SK-N-SH (cell line): ENCODE data around the gene REXO2. TPM values are rescaled to one million over a fixed set of nuclear protein-coding genes. Genes with fewer than 3 reads are reported as not detected.
A peak's percentile ranks its signal among the peaks of the same experiment; 100 is the strongest.

ENCODE experiments used
- CTCF ChIA-PET: fragments of 300-600, 350-600 bp; formaldehyde crosslinking; extraction: SDS; loops from one replicate; lab custom pipeline; 2021; lab: Yijun Ruan, JAX
- POLR2A ChIA-PET: fragments of 350-600 bp; sonication (Branson Sonifier 250); formaldehyde crosslinking; extraction: SDS; loops from one replicate; lab custom pipeline; 2020; ENCODE audit warnings: antibody characterized with exemption, inconsistent platforms; lab: Yijun Ruan, JAX
- DNase-seq: peaks from one replicate; pipeline ENCODE4 v3.0.0; 2012
- H2AFZ ChIP-seq: fragments of 200-600 bp; sonication (generic); 2 replicates; pipeline ENCODE4 v1.8.1; 2016; ENCODE audit warnings: antibody characterized with exemption, mild to moderate bottlenecking, low read depth
- H3F3A ChIP-seq: fragments of 200-600 bp; sonication (generic); replicated peaks from 2 replicates; pipeline ENCODE3; 2016; ENCODE audit warnings: antibody characterized with exemption, mild to moderate bottlenecking; ENCODE audit not compliant: insufficient read depth
- H3K27ac ChIP-seq, 2 experiments: fragments of 200-500 bp in 1 of 2; fragments of 200-600 bp in 1 of 2; sonication (Bioruptor generic) in 1 of 2; sonication (generic), shearing (Covaris generic) in 1 of 2; 2 replicates each; pipeline versions ENCODE4 v1.5.1 to v1.6.1; 2014 to 2016; ENCODE audit warnings: low read depth in 2 of 2, inconsistent platforms in 1 of 2, low read length in 1 of 2, mild to moderate bottlenecking in 1 of 2, mixed read lengths in 1 of 2
- H3K27me3 ChIP-seq: fragments of 200-600 bp; sonication (generic), shearing (Covaris generic); 2 replicates; pipeline ENCODE4 v1.6.1; 2016; ENCODE audit warnings: mixed run types; ENCODE audit not compliant: insufficient read depth
- H3K36me3 ChIP-seq, 2 experiments: fragments of 200-500 bp in 1 of 2; fragments of 200-600 bp in 1 of 2; sonication (Bioruptor generic) in 1 of 2; sonication (generic) in 1 of 2; replicated peaks in 1 of 2; 2 replicates each; pipeline versions ENCODE3 to v1.5.1; 2014 to 2016; ENCODE audit warnings: low read length in 1 of 2, mild to moderate bottlenecking in 1 of 2; ENCODE audit not compliant: insufficient read depth in 2 of 2, control insufficient read depth in 1 of 2
- H3K4me1 ChIP-seq, 2 experiments: fragments of 200-500 bp in 1 of 2; fragments of 200-600 bp in 1 of 2; sonication (Bioruptor generic) in 1 of 2; sonication (generic), shearing (Covaris generic) in 1 of 2; 2 replicates each; pipeline versions ENCODE4 v1.5.1 to v1.6.1; 2014 to 2016; ENCODE audit warnings: low read depth in 1 of 2, low read length in 1 of 2, mixed run types in 1 of 2; ENCODE audit not compliant: insufficient read depth in 2 of 2, control insufficient read depth in 1 of 2
- H3K4me2 ChIP-seq: fragments of 200-600 bp; sonication (generic), shearing (Covaris generic); 2 replicates; pipeline ENCODE4 v1.6.1; 2017; ENCODE audit warnings: mixed run types
- H3K4me3 ChIP-seq, 2 experiments: fragments of 200-500 bp in 1 of 2; fragments of 200-600 bp in 1 of 2; sonication (Bioruptor generic) in 1 of 2; sonication (generic), shearing (Covaris generic) in 1 of 2; 2 replicates each; pipeline versions ENCODE4 v1.5.1 to v1.8.1; 2014 to 2016; ENCODE audit warnings: low read depth in 2 of 2, inconsistent platforms in 1 of 2, low read length in 1 of 2, mild to moderate bottlenecking in 1 of 2, mixed read lengths in 1 of 2, moderate library complexity in 1 of 2
- H3K79me2 ChIP-seq: fragments of 200-600 bp; sonication (generic); 2 replicates; pipeline ENCODE4 v1.8.1; 2017; ENCODE audit warnings: mild to moderate bottlenecking; ENCODE audit not compliant: insufficient read depth
- H3K9ac ChIP-seq: fragments of 200-600 bp; sonication (generic); 2 replicates; pipeline ENCODE4 v1.6.1; 2017; ENCODE audit warnings: mixed run types
- H3K9me2 ChIP-seq: fragments of 200-600 bp; sonication (generic); 2 replicates; pipeline ENCODE4 v1.6.1; 2017; ENCODE audit warnings: mixed run types
- H3K9me3 ChIP-seq: fragments of 200-600 bp; sonication (generic); 2 replicates; pipeline ENCODE4 v1.6.1; 2017; ENCODE audit warnings: mixed run types, mild to moderate bottlenecking, moderate library complexity
- H4K20me1 ChIP-seq: fragments of 200-600 bp; sonication (generic); 2 replicates; pipeline ENCODE4 v1.6.1; 2017; ENCODE audit warnings: mild to moderate bottlenecking, mixed run types; ENCODE audit not compliant: insufficient read depth
- CHD2 ChIP-seq: fragments of 150-350 bp; IDR thresholded peaks from 2 replicates; pipeline ENCODE4 v1.6.1; 2018; ENCODE audit warnings: low read length; ENCODE audit not compliant: partially characterized antibody
- EP300 ChIP-seq, 2 experiments: IDR thresholded peaks; 2 replicates each; pipeline versions ENCODE4 v1.4.0 to v1.6.1; 2012; ENCODE audit warnings: borderline replicate concordance in 1 of 2, low read depth in 1 of 2, low read length in 1 of 2
- FOXJ3 ChIP-seq: sonication (generic); formaldehyde crosslinking; IDR thresholded peaks from 2 replicates; pipeline ENCODE4 v1.5.1; 2020; ENCODE audit warnings: mild to moderate bottlenecking, missing genetic modification reagents
- GABPA ChIP-seq: IDR thresholded peaks from 2 replicates; pipeline ENCODE4 v1.4.0; 2012; ENCODE audit warnings: low read depth, mild to moderate bottlenecking
- GATA2 ChIP-seq: sonication (generic); formaldehyde crosslinking; IDR thresholded peaks from 2 replicates; pipeline ENCODE4 v1.5.0; 2020; ENCODE audit warnings: mild to moderate bottlenecking, missing genetic modification reagents
- JUND ChIP-seq: IDR thresholded peaks from 2 replicates; pipeline ENCODE4 v1.4.0; 2012
- MEF2A ChIP-seq: IDR thresholded peaks from 2 replicates; pipeline ENCODE4 v1.4.0; 2012; ENCODE audit warnings: low read depth, borderline replicate concordance
- NFIC ChIP-seq: IDR thresholded peaks from 2 replicates; pipeline ENCODE4 v1.4.0; 2012; ENCODE audit warnings: borderline replicate concordance
- RCOR1 ChIP-seq: fragments of 150-350 bp; IDR thresholded peaks from 2 replicates; pipeline ENCODE4 v1.6.1; 2017; ENCODE audit warnings: antibody characterized with exemption, low read length
- SIN3A ChIP-seq: IDR thresholded peaks from 2 replicates; pipeline ENCODE4 v1.6.1; 2012; ENCODE audit warnings: low read depth, mild to moderate bottlenecking, low read length, moderate library complexity, borderline replicate concordance
- SMC3 ChIP-seq: IDR thresholded peaks from 2 replicates; pipeline ENCODE4 v1.6.1; 2012; ENCODE audit warnings: low read depth, low read length, improper control_type of control experiment
- TAF1 ChIP-seq: IDR thresholded peaks from 2 replicates; pipeline ENCODE4 v1.6.1; 2012; ENCODE audit warnings: low read depth, mild to moderate bottlenecking, low read length, moderate library complexity, borderline replicate concordance
- TCF12 ChIP-seq: IDR thresholded peaks from 2 replicates; pipeline ENCODE4 v1.4.0; 2012
- TEAD4 ChIP-seq: IDR thresholded peaks from 2 replicates; pipeline ENCODE4 v1.4.0; 2012; ENCODE audit warnings: mild to moderate bottlenecking, borderline replicate concordance; ENCODE audit not compliant: insufficient read depth
- WGBS: methylation state at CpG from one replicate; pipeline ENCODE4 v1.1.6; 2017; ENCODE audit warnings: low lambda C conversion rate; 5-methylcytosine and 5-hydroxymethylcytosine counted together
- polyA plus RNA-seq, 3 experiments: library from polyadenylated mRNA; depleted of rRNA; stranded (reverse); fragments of >200 nt; gene quantifications; 2 replicates each; pipeline ENCODE4 v1.2.3, GENCODE V29; 2012
- TF ChIP-seq, protein P1 (sequence below): fragments of 150-350 bp; IDR thresholded peaks from 2 replicates; pipeline ENCODE4 v1.6.1; 2016; ENCODE audit warnings: mild to moderate bottlenecking, low read depth, low read length
- TF ChIP-seq, protein P2 (sequence below): IDR thresholded peaks from 2 replicates; pipeline ENCODE4 v1.4.0; 2012; ENCODE audit warnings: low read depth
- TF ChIP-seq, protein P3 (sequence below): fragments of 150-350 bp; IDR thresholded peaks from 2 replicates; pipeline ENCODE4 v1.6.1; 2017; ENCODE audit warnings: antibody characterized with exemption, low read length, low read depth, borderline replicate concordance

Gene REXO2
- polyA plus RNA-seq, 1 of the 3 experiments (the other 2 are of a cell fraction): 419 TPM

DNA sequence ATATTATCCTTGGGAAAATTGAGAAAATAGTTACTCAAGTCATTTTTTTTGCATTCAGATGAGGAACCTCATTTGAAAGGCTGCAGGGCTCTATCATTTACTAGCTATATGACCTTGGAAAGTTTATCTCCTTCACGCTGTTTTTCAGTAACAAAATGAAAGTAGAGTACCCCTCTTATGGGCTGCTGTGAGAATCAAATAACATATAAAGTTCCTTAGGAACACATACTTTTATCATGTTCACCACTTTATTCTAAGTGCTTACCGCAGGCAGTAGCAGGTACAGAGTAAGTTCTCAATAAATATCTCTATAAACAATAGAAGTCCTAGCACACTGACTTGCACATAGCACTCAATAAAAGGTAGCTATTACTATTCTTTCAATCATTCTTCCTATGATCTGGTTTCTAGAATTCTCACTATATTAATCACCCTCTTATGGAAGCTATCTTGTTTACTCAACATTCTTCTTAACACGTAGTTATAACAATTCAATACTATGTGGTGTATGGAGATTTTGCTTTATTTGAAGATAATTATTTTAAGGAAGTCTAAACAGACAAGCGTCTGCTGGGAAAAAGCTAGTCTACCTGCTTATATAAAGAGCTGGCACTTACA, 40.9 kb upstream of the REXO2 start (continued):
- TF ChIP-seq, protein P1, sequence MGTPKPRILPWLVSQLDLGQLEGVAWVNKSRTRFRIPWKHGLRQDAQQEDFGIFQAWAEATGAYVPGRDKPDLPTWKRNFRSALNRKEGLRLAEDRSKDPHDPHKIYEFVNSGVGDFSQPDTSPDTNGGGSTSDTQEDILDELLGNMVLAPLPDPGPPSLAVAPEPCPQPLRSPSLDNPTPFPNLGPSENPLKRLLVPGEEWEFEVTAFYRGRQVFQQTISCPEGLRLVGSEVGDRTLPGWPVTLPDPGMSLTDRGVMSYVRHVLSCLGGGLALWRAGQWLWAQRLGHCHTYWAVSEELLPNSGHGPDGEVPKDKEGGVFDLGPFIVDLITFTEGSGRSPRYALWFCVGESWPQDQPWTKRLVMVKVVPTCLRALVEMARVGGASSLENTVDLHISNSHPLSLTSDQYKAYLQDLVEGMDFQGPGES: no peak
- no peak for TF ChIP-seq EP300 (IDR thresholded peaks at IDR 0.05; ENCODE audit: borderline replicate concordance in 1 of 2, low read depth in 1 of 2, low read length in 1 of 2)

DNA sequence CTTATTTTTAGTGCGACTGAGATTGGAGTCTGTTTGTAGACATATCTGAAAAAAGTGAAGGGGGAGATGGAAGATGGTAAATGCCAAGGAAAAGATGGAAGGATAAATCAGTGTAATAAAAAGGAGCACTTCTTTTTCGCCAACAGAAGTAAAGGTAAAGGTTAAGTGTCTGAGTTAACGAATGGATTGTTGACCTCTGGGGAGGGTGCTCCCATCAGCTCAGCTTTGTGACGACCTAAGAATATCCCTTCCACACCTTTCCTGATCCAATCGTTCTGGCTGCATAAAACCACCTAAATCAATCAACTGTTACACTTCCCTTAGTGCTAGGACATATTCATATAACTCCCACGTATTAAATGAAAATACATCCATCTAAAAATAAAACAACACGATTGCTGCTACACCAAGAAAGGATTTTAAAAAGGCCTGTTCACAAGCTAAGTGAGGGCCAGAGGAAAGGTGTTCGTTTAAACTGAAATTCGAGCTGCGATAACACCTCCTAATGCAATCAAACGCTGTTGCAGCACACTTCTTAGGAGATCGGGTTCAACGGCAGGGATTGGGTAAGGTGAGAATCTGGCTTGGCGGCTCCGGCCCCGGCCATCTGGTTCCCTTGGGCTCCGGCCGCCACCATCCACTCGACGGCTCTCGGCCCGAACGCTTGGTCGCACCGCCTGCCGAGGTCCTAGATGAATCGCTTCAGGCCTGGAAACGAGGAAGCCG, 39.6 kb upstream of the REXO2 start:
- POLR2A ChIA-PET: no interaction called here

More for the DNA sequence above, 39.6 kb upstream of the REXO2 start:
- Histone ChIP-seq H3K27ac (peak overlapping the region; percentile 97 to 98), H3K4me2 (peak overlapping the region; percentile 79), H3K9ac (peak overlapping the region; percentile 98), H3K4me3 (peak overlapping the region; percentile 93 to 95), H3K9me3 (no peaks in the 10 kb centered on the region), H3F3A (peaks cover 9% of the 10 kb centered on the region), H3K9me2 (no peaks in the 10 kb centered on the region), H2AFZ (no peak overlapping the region; the same call in 1 of the 2 replicates), H4K20me1 (peaks cover 4% of the 10 kb centered on the region; the same call in 1 of the 2 replicates), H3K27me3 (no peaks in the 10 kb centered on the region), H3K79me2 (peaks cover 66% of the 10 kb centered on the region), H3K4me1 (peaks cover 7 to 30% of the 10 kb centered on the region in 2 experiments; a peak in 3 of 4 replicates), H3K36me3 (peaks cover 17 to 21% of the 10 kb centered on the region in 2 experiments)
- TF ChIP-seq, protein P1: no peak
- no peak for TF ChIP-seq FOXJ3
- TF ChIP-seq JUND: no peak
- no peak for TF ChIP-seq TCF12
- TF ChIP-seq GABPA: no peak
- no peak for TF ChIP-seq SIN3A
- TF ChIP-seq TEAD4: no peak
- no peak for TF ChIP-seq TAF1
- no peak for TF ChIP-seq SMC3
- no peak for TF ChIP-seq GATA2
- TF ChIP-seq CHD2: no peak
- TF ChIP-seq, protein P2, sequence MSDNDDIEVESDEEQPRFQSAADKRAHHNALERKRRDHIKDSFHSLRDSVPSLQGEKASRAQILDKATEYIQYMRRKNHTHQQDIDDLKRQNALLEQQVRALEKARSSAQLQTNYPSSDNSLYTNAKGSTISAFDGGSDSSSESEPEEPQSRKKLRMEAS: no peak
- TF ChIP-seq, protein P3, sequence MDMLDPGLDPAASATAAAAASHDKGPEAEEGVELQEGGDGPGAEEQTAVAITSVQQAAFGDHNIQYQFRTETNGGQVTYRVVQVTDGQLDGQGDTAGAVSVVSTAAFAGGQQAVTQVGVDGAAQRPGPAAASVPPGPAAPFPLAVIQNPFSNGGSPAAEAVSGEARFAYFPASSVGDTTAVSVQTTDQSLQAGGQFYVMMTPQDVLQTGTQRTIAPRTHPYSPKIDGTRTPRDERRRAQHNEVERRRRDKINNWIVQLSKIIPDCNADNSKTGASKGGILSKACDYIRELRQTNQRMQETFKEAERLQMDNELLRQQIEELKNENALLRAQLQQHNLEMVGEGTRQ: no peak
- TF ChIP-seq NFIC: no peak
- no peak for TF ChIP-seq MEF2A
- no peak for TF ChIP-seq RCOR1
- CTCF ChIA-PET: no interaction called here
- WGBS: 8% methylated on average over 13 of the region's 29 CpGs
- DNase-seq: peak; percentile 12
